Inferior parietal cortex (tissue), 1 donor: Measurements from ENCODE around the gene SNX15.

Source experiments
- DNase-seq: peaks from one replicate; pipeline ENCODE4 v3.0.0-alpha.2; 2016; ENCODE audit errors: extremely low spot score

SNX15 gene

GRCh38 chr11:65056999-65057398 is 29.8 kb downstream of the SNX15 start:
- no peak for DNase-seq

- DNase-seq = no peak
These were observed 30.3 kb downstream of the SNX15 start for GRCh38 chr11:65057526-65057925.

GRCh38 chr11:65058012-65058411 is 30.8 kb downstream of the SNX15 start:
- DNase-seq = no peak

GRCh38 chr11:65058419-65059054 is 31.3 kb downstream of the SNX15 start, which contains the start of gene NAALADL1:
Gene NAALADL1 (minus strand): TSS chr11:65058553. CDS start chr11:65058521, 32 bp downstream.
- DNase-seq = no peak

GRCh38 chr11:65059523-65059922 is 32.3 kb downstream of the SNX15 start:
- DNase-seq = no peak

- no peak for DNase-seq
These were observed 33.0 kb downstream of the SNX15 start for GRCh38 chr11:65059959-65060824.

- no peak for DNase-seq
These were observed 33.7 kb downstream of the SNX15 start for GRCh38 chr11:65060913-65061408.

- no peak for DNase-seq
These were observed 36.3 kb downstream of the SNX15 start for GRCh38 chr11:65063532-65063931.

GRCh38 chr11:65064847-65065240 is 37.6 kb downstream of the SNX15 start:
- DNase-seq = no peak

GRCh38 chr11:65065851-65066250 is 38.6 kb downstream of the SNX15 start:
- DNase-seq = no peak

- no peak for DNase-seq
These were observed 39.1 kb downstream of the SNX15 start for GRCh38 chr11:65066315-65066714.

GRCh38 chr11:65066805-65067291 is 39.6 kb downstream of the SNX15 start:
- DNase-seq = no peak

- DNase-seq = no peak
These were observed 40.2 kb downstream of the SNX15 start for GRCh38 chr11:65067446-65067845.

- no peak for DNase-seq
These were observed 42.0 kb downstream of the SNX15 start for GRCh38 chr11:65069217-65069616.

- DNase-seq = no peak
These were observed 44.8 kb downstream of the SNX15 start for GRCh38 chr11:65071907-65072630.

GRCh38 chr11:65072631-65072966 is 45.4 kb downstream of the SNX15 start:
- no peak for DNase-seq

GRCh38 chr11:65077451-65077850 is 50.2 kb downstream of the SNX15 start:
- no peak for DNase-seq

- no peak for DNase-seq
These were observed 50.9 kb downstream of the SNX15 start for GRCh38 chr11:65078151-65078550.

- no peak for DNase-seq
These were observed 51.6 kb downstream of the SNX15 start for GRCh38 chr11:65078786-65079342.

GRCh38 chr11:65083134-65083833 is 56.0 kb downstream of the SNX15 start:
- DNase-seq = no peak
